ENCODE measurements around the gene SIPA1. TPM values are rescaled to one million over a fixed set of nuclear protein-coding genes. Genes with fewer than 3 reads are reported as not detected.
A peak's percentile ranks its signal among the peaks of the same experiment; 100 is the strongest.
"Not testable (repeated sequence)": the region's sequence is repeated elsewhere in the genome, so short reads cannot be mapped to it uniquely, and the experiment has no call there.

Gene SIPA1
- total RNA-seq, 3 donors from 2014 or later, result 18.2 to 27.9 (median 25.5) TPM

GRCh38 chr11:65634905-65635731 is 2.8 kb upstream of the SIPA1 start:
- no peak for DNase-seq (ENCODE audit: low spot score in 2 of 2)
- intact Hi-C loops (cut with DNase I; ENCODE audit: low total_unique reads), result no loop called here
- H3K9me3 ChIP-seq, result no peaks in the 10 kb centered on the region
- peaks cover 8 to 12% of the 10 kb centered on the region in 2 donors for H3K4me1 ChIP-seq
- no peaks in the 10 kb centered on the region for H3K27me3 ChIP-seq
- no peak overlapping the region for H3K27ac ChIP-seq
- peaks cover 6% of the 10 kb centered on the region for H3K36me3 ChIP-seq
- no peak overlapping the region for H3K4me3 ChIP-seq
- TF ChIP-seq POLR2AphosphoS5 (IDR thresholded peaks at IDR 0.05), result no peak
- no peak for TF ChIP-seq POLR2A (IDR thresholded peaks at IDR 0.05)
- TF ChIP-seq CTCF (IDR thresholded peaks at IDR 0.05), result no peak

GRCh38 chr11:65636108-65637031 is 1.5 kb upstream of the SIPA1 start:
- DNase-seq (ENCODE audit: low spot score in 2 of 2), result no peak
- H3K36me3 ChIP-seq, result peaks cover 6% of the 10 kb centered on the region
- H3K4me1 ChIP-seq, result peaks cover 8 to 12% of the 10 kb centered on the region in 2 donors
- H3K27me3 ChIP-seq, result no peaks in the 10 kb centered on the region
- intact Hi-C loops (cut with DNase I; ENCODE audit: low total_unique reads), result no loop called here
- peak overlapping the region in 1 of 2 donors; percentile 48 for H3K27ac ChIP-seq
- TF ChIP-seq POLR2AphosphoS5 (IDR thresholded peaks at IDR 0.05) (no peak), POLR2A (IDR thresholded peaks at IDR 0.05) (no peak), CTCF (IDR thresholded peaks at IDR 0.05) (no peak)
- no peak overlapping the region for H3K4me3 ChIP-seq
- H3K9me3 ChIP-seq, result no peaks in the 10 kb centered on the region

- Histone ChIP-seq H3K4me1 (peaks cover 8 to 12% of the 10 kb centered on the region in 2 donors), H3K9me3 (no peaks in the 10 kb centered on the region), H3K4me3 (no peak overlapping the region), H3K27me3 (no peaks in the 10 kb centered on the region), H3K27ac (peak overlapping the region in 1 of 2 donors; percentile 95), H3K36me3 (peaks cover 6% of the 10 kb centered on the region)
- intact Hi-C loops (cut with DNase I; ENCODE audit: low total_unique reads), result no loop called here
- no peak for TF ChIP-seq POLR2A (IDR thresholded peaks at IDR 0.05)
- no peak for DNase-seq (ENCODE audit: low spot score in 2 of 2)
These were observed 806 bp upstream of the SIPA1 start for GRCh38 chr11:65637032-65637557.

- H3K36me3 ChIP-seq; H3K27me3 ChIP-seq; H3K9me3 ChIP-seq; DNase-seq (ENCODE audit: low spot score in 2 of 2); intact Hi-C loops (cut with DNase I; ENCODE audit: low total_unique reads): not testable (repeated sequence)
- H3K27ac ChIP-seq, result peak overlapping the region; percentile 8 to 80
- peaks cover 8 to 12% of the 10 kb centered on the region in 2 donors for H3K4me1 ChIP-seq
- H3K4me3 ChIP-seq, result peak overlapping the region in 2 of 3 donors; percentile 78 to 90
These were observed 1.3 kb downstream of the SIPA1 start for GRCh38 chr11:65639228-65639597.

- DNase-seq (ENCODE audit: low spot score in 2 of 2), result no peak
- Histone ChIP-seq H3K4me1 (peaks cover 8 to 12% of the 10 kb centered on the region in 2 donors), H3K27ac (peak overlapping the region; percentile 56 to 80), H3K36me3 (peaks cover 6% of the 10 kb centered on the region), H3K27me3 (no peaks in the 10 kb centered on the region), H3K9me3 (no peaks in the 10 kb centered on the region), H3K4me3 (peak overlapping the region; percentile 26 to 78 (median 27))
- intact Hi-C loops (cut with DNase I; ENCODE audit: low total_unique reads), result no loop called here
- TF ChIP-seq POLR2A (IDR thresholded peaks at IDR 0.05) (no peak), POLR2AphosphoS5 (IDR thresholded peaks at IDR 0.05) (no peak), CTCF (IDR thresholded peaks at IDR 0.05) (no peak)
These were observed 2.0 kb downstream of the SIPA1 start for GRCh38 chr11:65639623-65640482.
